ENCODE data around the gene COMMD10.

The COMMD10 gene

DNA sequence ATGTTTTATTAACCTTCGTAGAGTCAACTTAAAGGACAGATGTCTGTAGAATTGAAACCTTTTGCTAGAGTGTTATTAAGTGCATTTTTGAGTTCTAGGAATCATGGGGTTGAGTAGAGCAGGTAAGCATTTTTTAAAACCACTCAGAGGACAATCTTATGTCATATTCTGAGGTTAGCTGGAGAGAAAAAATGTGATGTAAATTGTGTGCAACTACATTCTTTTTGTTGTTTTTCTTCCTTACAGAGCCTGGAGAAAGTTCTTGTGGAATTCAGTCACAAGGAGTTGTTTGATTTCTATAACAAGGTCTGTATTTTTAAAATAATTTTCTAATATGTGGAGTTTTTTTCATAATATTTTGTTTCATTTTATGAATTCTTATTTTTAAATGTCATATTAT, 206.4 kb downstream of the COMMD10 start:
- DNase-seq (ENCODE audit: low read depth, low spot score): no peak

DNA sequence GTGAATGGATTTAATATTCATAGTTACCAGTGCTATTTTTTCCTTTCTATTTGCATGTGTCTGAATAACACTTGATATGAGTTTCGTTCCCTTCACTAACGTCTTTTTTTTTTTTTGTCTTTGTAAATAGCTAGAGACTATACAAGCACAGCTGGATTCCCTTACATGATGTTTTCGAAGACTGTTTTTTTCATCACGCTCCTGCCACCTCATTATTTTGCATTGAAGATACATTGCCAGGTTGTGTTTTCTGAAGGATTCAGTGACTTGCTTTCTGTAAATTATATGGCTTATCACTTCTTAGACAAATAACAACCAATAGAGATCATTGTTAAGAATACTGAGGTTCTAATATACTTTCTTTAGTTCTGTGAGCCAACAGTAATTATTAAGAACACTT, 207.5 kb downstream of the COMMD10 start:
- DNase-seq (ENCODE audit: low read depth, low spot score): no peak

DNA sequence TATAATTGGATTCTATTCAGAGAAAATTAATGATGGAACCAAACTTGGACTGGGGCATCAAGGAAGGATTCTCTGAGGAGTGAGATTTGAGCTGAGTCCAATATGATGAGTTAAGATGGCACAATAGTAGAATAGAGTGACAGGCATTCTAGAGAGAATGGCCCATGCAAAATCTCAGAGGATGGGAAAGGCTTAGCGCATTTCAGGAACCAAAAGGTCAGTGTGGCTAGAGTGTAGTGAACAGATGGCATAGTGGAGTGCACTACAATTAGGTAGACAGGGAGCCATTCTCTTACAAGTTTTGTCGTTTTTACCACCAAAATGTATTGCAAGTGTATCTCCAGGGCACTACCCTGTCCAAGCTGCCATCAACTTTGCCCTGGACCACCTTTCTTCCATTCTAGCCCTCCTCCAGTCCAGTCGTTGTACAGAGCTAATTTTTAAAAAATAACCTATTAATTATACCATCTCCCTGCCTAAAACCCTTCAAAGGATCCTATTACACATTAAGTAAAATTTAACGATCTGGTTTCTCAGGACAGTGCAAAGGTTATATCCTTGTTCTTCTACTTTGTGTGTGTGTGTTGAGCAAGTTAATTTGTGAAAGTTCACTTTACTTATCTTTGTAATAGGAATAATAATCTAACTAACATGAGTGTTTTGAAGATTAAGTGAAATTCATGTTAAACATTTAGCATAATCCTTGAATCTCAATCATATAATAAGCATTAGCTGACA, 211.7 kb downstream of the COMMD10 start:
- DNase-seq (ENCODE audit: low read depth, low spot score): no peak

DNA sequence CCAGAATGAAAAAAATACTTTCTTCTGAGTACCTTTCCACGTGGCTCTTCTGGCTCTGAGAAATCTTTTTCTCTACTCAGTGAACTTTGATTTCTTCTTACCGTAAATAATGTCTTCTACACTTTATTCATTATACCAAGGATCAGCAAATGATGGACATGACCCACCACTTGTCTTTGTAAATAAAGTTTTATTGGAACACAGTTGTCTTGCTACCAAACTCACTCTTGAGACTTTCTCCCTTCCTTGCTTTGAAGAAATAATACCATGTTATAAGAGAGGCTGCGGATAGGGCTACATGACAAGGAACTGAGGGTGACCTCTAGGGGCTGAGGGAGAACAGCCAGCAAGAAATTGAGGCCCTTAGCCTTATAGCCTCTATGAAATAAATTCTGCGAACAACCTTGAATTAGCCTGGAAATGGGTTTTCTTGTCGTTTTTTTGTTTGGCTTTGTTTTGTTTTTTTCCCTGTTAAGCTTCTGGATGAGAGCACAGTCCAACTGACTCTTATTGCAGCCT, 212.5 kb downstream of the COMMD10 start:
- DNase-seq (ENCODE audit: low read depth, low spot score): no peak

DNA sequence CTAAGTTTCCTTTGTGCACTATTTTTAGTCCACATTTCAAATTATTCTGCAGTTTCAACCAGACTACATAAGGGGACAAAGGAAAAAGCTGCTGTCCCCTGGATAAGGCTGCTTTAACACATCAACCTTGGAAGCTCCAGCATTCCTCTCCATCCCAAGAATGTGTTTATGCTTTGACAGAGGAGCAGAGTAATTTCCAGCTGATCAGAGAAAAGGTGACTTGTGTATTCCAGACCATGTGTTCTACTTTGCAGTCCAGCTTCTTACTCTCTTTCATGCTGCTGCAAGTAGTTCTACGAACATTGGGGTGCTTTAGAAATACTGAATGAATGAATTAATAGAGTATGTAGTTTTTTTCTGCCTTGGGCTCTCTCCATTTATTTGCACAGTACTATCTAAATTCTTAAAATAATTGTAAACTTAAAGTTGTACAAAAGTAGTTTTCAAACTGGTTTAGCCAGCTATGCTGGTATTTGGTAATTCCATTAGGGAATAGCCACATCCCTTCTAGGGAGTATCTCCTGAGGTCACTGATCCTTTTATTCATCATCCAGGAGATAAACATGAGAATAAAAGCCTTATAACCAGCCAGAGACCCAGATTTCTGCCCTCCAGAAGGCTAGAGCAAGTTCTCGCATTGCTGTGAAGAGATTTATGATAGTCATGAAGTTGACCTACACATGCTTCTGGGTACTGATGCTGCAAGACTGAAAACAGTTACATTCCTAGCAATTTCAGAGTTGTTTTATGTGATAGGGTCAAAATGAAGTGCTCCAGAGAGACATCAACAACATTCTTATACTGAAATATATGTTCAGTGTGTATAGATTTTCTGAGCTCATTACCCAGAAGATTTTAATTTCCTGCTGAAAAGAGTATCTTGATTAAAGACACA, 215.2 kb downstream of the COMMD10 start:
- no peak for DNase-seq (ENCODE audit: low read depth, low spot score)

DNA sequence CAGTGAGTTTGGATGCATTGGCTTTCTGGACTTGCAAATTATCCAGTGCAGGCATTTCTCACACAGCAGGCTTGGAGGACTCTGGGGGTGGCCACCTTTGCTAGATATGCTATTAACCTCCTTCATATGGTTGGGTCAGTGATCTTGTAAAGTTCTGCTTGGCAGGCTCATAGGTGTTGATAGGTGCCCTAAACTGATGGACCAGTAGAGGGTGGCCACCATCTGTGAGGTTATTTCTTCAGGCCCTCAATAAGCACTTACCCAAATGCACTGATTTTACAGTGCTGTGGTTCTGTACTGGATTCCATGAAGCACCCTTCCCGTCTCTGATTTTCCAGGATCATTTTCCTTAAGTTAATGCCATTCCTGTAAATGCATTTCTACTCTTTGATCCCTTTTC, 216.3 kb downstream of the COMMD10 start:
- DNase-seq (ENCODE audit: low read depth, low spot score): no peak

DNA sequence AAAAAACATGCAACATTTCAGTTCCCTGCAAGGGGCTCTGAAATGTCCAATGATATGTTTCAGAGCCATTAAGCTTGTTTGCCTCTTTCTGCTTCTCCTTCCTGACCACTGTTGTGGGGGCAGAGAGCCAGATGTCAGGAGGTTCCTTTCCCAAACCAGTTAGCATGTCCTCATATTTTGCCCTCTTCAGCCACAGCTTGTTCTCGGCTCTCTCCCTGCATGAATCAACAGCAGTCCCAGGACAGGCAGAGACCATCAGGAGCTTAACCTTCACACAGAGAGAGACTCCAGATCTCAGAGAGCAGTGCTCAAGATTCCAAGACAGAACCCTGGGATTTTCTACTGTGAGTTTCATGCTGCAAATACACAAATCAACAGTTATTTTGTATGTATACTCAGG, 218.5 kb downstream of the COMMD10 start:
- no peak for DNase-seq (ENCODE audit: low read depth, low spot score)

DNA sequence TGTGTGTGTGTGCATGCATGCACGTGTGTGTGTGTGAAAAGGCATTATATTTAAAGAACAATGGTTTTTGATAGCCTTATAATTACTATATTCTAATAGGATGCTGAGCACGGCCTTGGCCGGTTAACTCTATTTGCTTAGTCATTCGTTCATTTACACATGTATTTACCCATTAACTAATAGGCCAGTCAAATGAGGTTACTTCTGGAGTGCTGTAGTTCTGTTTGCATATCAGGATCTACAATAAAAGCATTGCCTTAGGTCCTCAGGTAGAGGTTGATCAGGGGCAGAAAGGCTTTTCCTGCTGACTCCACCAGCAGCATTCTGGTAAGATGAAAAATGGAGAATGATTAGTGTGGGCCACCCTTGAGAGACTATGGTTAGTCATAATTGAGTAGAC, 219.0 kb downstream of the COMMD10 start:
- DNase-seq (ENCODE audit: low read depth, low spot score): no peak

DNA sequence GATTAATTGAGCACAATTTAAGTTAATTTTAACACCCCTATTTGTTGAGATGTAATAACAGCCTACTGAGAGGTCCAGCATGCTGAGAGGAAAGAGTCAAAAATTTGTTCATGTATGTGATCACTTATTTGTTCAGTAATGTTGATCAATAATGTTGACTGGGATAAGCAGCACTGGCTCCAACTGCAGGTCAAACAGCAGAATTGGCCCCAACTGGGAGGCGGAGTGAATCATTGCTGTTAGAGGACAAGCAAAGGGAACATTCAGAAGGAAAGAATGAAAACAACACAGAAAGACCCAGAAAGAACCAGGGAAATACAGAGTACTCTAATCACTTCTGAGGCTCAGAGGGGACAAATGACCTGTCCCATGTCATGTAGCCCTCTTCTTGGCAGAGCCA, 221.1 kb downstream of the COMMD10 start:
- DNase-seq (ENCODE audit: low read depth, low spot score): no peak

DNA sequence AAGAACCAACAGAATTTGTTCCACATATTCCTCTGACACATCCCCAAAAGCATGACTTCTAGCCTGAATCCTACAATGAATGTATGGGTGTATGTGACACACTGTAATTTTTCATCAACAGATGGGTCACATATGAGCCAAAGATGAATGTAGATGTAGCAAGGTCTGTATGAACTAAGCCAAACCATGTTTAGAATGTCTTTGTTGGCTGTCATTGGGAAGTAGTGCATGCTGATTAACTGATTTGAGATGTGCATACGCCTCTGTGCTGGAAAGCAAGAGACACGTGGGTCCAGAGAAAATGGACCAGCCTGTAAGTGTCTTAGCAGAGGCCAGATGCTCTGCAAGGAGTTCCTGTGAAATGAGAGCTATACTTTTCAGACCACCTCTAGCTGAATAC, 222.0 kb downstream of the COMMD10 start:
- no peak for DNase-seq (ENCODE audit: low read depth, low spot score)

DNA sequence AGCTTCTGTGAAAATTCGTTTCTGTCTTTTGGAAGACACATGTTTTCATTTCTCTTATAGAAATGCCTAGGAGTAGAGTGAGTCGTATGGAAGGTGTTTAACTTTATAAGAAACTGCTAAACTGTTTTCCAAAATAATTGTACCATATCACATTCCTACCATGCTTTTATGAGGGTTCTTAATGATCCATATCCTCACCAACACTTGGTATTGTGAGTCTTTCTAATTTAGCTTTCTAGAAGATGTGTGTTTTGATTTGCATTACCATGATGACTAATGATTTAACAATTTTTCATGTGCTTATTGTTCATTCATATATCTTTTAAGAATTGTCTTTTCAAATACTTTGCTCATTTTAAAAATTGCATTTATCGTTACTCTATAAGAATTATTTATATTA, 223.6 kb downstream of the COMMD10 start:
- no peak for DNase-seq (ENCODE audit: low read depth, low spot score)

DNA sequence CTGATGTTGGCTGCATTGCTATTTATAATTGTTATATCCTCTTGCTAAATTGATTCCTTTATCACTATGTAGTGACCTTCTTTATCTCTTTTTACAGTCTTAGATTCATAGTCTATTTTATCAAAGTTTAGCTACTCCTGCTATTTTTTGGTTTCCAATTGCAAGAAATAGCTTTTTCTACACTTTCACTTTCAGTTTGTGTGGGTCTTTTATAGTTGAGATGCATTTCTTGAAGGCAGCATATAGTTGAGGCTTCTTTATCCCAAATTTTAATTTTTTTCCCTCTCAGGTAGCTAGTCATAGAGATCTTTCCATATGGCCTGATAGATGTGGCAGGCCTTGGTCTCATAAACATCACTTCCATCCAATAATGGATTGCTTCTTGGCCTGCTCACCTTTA, 228.5 kb downstream of the COMMD10 start:
- DNase-seq (ENCODE audit: low read depth, low spot score): no peak

DNA sequence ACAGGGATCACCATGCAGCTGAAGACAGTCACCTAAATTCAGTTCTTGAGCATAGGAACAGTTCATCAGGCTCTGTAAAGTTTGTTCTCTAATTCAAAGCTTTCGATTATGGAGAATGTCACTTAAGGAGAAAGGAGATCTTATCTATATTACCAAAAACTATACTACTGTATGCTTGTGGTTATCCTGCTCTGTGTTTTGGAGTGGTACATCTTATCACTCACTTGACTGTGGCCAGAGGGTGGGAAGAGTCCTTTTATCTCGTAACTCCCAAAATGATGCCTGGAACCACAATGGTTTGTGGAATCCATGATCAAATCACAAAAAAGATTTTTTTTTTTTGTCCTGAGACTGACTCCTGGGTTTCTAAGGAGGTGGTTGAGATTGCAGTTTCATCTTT, 230.7 kb downstream of the COMMD10 start:
- no peak for DNase-seq (ENCODE audit: low read depth, low spot score)

DNA sequence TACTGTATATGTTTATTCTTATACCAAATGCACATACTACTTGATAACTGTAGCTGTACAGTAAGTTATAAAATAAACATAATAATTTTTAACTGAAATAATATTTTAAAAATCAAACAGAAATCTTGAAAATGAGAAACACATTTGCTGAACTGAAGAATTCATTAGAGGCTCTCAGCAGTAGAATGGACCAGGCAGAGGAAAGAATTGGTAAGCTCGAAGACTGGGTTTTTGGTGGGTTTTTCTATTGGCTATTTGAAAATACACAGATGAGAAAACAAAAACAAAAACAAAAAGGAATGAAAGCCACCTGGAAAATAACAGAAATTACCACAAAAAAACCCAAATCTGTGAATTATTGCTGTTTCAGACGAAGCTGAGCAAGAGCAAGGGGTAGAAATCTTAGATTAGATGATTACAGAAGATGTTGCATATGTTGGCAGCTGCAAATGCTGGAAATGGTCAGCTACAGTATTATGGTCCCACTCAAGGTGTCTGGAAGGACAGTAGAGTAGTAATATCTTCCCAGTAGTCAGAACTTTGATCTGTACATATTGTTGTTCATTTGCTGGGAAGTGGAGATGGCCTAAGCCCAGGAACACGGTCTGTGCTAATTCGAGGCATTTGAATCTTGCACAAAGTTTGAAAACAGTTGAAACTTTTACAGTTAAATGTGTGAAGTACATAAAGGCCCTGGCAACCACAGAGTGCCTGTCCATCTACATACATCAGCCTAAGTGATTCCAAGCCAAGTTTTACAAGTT, 233.4 kb downstream of the COMMD10 start:
- DNase-seq (ENCODE audit: low read depth, low spot score): no peak

DNA sequence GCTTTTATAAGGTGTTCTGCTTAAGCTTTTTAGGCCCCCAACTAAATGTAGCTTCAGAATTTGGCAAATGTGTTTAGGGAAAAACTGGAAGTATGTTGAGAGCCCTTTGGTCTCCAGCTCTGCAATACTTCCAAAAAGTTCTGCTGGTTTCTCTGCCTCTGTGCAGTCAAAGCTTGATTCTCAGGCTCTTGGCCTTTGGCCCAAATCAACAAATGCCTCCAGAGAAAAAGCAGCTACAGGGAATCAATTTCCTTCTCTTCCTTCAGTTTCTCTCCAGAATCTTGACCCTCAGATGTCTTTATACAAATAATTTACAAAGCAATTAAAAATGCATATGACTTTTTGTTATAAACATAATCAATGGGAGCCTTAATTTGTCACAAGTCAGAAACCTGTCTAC, 235.7 kb downstream of the COMMD10 start:
- no peak for DNase-seq (ENCODE audit: low read depth, low spot score)

DNA sequence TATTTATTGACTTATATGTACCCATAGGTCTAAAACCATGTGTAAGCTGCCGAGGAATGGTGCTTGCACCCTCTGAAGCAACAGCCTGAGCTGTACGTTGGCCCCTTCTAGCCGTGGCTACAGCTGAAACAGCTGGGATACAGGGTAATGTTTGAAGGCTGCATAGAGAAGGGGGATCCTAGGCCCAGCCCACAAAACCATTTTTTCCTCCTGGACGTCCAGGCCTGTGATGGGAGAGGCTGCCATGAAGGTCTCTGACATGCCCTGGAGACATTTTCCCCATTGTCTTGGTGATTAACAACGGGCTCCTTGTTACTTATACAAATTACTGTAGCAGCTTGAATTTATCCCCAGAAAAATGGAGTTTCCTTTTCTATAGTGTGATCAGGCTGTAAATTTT, 244.7 kb downstream of the COMMD10 start:
- DNase-seq (ENCODE audit: low read depth, low spot score): no peak

DNA sequence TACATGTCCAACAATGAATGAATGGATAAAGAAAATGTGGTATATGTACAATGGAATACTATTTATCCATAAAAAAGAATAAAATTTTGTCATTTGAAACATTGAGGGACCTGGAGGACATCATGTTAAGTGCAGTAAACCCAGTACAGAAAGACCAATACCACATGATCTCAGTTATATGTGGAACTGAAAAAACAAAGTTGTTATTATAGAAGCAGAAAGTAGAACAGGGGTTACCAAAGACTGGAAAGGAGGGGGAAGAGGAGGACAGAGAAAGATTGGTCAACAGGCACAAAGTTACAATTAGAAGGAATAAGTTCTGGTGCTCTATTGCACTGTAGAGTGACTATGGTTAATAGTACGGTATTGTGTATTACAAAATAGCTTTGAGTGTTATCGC, 256.0 kb downstream of the COMMD10 start:
- DNase-seq (ENCODE audit: low read depth, low spot score): no peak
